Germinal center (tissue), 1 donor: ENCODE measurements around the gene B3GLCT.
"Not testable (repeated sequence)": the region's sequence is repeated elsewhere in the genome, so short reads cannot be mapped to it uniquely, and the experiment has no call there.

ENCODE experiments used
- DNase-seq: peaks from one replicate; pipeline ENCODE4 v3.0.0; 2012; ENCODE audit warnings: mixed read lengths, low spot score

Gene B3GLCT

DNA sequence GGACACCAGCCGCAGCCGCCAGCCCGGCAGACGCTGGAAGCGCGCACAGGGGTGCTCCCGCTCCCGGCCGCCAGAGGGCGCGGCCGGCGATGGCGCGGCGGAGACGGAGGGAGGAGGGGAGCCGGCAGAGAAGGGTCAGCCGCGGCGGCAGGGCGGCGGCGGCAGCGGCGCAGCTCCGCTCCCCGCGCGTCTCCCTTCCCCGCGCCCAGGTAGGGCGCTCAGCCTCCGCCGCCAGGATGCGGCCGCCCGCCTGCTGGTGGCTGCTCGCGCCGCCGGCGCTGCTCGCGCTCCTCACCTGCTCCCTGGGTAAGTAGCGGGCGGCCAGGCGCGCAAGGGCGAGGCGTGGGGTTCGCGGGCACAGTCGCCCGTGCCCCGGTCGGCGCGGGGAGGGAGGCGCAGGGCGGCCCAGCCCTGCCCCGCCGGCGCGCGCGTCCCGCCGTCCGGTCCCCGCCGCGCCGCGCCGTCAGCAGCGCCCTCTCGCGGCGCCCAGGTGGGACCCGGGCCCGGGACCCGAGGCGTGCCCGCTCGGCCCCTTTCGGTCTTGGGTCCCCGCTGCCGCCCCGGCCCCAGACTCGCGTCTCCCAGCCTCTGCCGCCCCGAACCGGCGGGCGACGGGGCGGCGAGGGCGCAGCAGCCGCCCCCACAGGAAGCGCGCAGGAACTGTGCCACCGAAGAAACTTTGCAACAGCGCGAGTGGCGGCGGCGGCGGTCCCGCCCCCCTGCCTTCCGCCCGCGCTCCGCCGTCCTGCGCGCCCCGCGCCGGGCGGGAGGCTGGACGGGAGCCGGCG, at the start of gene B3GLCT:
Gene B3GLCT (plus strand): TSS at position 127 of the 788 bp plus-strand sequence. CDS start 110 bp downstream, at position 237.
- peak; percentile 91 for DNase-seq

- no peak for DNase-seq
These were observed 49.3 kb upstream of the B3GLCT start for GRCh38 chr13:31150315-31150985.

DNA sequence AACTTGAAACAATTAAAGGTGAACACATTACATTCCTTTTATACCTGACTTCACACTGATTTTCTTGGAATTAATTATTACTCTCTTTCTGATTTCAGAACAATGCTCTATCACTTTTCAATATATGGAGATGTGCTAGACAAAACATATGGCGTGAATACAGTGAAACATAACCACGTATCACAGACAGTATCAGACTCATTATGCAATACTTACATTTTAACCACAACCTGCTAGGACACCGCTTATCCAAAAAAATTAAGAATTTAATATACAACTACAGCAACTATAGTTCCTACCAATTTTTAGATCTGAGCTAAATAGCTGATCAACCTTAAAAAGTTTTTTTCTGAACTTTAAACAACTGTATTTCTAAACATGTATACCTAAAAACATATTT, 47.9 kb upstream of the B3GLCT start:
- DNase-seq: no peak

GRCh38 chr13:31154939-31155338, 44.8 kb upstream of the B3GLCT start:
- DNase-seq: no peak

- DNase-seq: no peak
These were observed 40.5 kb upstream of the B3GLCT start for GRCh38 chr13:31159306-31159705.

DNA sequence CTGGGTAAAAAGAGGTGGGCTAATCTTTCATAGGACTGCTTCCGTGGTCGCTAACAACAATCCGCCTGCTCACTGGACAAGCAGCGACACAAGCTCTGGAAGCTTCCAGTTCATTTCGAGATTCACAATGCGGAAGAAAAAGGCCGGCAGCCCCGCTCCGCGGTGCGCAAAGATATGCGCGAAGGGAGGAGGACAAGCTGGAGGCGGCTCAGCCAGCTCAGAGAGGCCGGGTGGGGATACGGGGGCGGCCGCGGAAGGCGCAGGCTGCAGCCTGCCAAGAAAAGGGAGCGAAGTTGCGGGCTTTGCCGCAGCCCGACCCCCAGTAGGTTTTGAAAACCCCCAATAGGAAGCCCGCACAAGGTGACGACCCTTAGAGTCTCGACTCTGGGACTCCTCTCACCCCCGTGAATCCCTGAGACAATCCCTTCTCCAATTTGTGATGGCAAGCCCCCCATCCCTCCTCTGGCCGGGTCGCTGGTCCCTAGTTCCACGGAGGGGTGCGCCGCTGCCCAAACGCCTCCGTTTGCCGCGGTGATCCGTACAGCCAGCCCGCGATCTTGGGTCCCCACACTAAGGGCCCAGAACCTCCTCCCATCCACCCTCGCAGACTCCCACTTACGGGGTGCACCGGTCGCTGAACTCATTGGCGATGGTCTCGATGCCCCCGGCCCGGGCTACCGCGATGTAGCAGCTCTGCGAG, 38.8 kb upstream of the B3GLCT start:
- peak; percentile 71 for DNase-seq

DNA sequence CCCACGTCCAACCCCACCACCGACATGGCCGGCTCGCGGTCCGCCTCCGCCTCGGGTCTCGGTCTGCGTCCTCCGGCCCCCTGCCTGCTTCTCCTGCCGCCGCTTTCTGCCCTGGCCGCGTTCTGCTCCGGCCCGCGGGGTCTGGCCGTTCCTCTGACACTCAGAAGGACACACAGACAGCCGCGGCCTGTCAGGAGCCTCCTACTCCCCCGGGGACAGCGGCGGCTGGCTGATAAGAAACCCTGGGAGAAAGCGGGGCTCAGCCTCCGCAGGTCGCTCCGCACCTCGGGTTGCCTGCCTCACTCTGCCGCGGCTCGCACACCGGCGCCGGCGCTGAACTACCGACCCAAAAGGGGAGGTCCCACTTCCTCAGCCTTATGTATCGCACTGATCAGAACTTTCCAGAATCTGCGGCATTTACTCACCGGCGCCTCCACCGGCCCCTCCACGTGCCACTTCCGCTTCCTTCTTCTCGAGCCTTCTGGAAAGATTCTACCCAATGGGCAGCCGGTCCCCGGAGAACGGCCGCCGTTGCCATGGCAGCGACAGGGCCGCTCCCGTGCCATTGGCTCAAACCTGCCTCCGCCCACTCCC, 38.1 kb upstream of the B3GLCT start, which contains the start of gene HSPH1:
Gene HSPH1 (minus strand): TSS at position 348 of the 594 bp plus-strand sequence. CDS start 322 bp downstream, at position 26.
- peak; percentile 98 for DNase-seq

DNA sequence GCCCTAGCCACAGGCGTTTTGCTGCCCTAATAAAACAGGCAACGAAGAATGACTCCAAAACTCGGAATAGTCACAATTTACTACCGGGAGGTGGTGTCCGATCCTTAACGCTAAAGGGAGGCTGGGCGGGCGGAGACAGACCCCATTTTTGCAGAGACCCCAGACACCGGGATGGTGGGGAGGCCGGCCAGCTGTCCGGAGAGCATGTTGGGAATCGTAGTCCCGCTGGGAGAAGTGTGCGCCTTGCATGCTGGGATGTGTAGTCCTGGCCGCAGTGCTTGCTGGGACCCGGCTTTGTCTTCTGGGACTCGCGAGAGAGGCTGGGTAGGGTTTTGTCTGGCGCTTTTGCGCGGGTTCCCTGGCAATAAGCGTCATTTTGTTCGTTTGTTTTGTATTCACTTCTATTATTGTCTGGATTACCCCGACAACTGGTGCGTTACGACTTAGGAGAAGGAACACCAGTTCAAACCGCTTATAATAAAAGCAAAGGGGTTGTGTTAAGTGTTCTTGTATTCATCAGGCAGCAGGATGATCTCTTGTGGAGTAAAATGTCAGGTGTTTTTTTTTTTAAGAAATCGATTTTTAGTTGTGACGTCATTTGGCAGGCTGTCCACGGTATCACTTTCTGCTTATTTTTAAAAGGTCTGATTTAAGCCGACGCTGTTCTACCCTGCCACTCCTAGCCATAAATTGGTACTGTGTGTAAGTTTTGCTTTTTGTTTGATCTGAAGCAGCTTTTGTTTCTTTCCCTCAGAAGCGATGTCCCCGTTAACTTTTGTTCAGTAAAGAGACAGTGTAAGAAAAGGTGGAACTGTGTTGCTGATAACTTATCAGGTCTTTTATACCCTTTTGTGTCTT, 37.4 kb upstream of the B3GLCT start:
- peak; percentile 91 for DNase-seq

DNA sequence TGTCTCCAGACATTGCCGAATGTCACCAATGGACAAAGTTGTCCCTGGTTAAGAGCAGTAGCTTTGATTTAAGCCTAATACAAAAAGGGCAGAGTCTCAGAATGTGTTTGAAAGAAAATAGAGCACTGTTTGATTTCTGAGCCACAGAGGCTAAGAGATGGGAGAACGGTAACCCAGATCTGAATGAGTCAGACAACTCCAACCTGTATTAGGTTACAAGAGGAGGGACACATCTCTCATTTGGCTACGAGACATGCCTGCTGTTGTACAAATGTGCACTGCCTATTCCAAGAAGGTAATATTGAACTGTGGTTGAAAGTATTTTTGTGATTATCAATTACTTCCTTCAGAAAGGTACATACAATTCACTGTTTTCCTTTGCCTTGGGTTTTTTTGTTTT, 33.2 kb upstream of the B3GLCT start:
- no peak for DNase-seq

DNA sequence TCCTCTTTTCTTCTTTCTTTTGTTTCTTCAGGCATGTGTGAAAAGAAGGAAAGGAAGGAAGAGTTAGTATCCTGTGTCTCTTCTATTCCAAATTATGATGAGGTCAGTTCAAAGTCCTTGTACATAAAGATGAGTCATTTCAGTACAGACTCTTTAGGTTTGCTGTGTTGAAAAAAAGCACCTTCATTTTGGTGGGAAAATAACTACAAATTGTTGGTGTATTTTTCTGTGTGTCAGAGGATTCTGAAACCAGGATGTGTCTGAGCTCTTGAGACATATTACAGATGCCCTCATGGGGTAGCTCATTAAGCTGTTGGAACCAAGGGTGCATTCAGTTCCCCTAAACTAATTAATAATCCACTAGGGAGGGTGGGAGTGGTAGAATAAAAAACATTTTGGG, 32.3 kb upstream of the B3GLCT start:
- no peak for DNase-seq

DNA sequence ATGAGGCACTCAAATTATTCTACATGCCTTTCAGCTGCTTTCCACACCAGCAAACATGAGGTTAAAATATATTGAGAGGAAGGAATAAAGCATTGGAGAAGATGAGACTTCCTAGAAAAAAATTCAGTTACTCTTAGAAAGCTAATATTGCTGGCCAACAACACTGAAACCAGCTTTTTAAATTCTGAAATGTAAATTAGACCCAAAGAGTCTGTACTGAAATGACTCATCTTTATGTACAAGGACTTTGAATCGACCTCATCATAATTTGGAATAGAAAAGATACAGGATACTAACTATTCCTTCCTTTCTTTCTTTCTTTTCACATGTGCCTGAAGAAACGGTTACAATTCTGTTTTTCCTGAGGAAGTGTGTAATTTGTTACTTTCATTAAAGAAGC, 31.6 kb upstream of the B3GLCT start:
- no peak for DNase-seq

DNA sequence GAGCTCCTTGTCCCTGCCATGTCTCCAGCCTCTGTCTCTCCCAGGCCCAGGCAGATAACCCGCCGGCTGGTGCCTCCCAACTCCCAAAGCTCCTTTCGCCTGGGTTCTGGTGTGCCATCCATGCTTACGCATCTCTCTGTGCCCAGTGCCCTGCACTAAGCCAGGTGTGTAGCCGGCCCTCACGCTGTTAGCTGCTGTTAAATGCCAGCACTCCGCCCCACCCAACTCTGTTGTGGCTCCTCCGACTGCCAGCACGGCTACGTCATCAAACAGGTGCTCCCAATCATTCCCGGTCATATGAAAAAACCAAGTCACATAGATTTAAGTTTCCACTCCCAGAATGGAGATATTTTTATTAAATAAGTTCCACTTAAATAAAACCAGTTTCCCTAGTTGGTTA, 31.0 kb upstream of the B3GLCT start:
- DNase-seq: no peak

GRCh38 chr13:31172001-31172400, 27.8 kb upstream of the B3GLCT start:
- DNase-seq: no peak

DNA sequence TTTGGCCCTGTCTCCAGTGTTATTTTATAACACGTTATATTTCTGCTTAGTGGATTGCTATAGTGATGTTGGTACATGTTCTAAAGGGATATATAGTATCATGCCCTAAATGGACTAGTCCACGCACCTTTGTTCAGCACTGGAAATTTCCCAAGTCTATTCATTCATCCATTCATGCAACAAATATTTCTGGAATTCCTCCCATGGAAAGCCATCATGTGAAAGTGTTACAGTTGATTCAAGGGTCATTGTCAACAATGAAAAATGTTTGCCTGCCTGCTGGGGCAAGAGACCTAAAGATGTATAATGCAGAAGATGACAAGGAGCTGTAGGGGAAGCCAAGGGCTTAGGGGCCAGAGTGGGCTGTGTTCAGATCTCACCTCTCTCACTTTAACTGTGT, 27.2 kb upstream of the B3GLCT start:
- no peak for DNase-seq

GRCh38 chr13:31174018-31174417, 25.8 kb upstream of the B3GLCT start:
- no peak for DNase-seq

GRCh38 chr13:31175847-31176532, 23.8 kb upstream of the B3GLCT start:
- no peak for DNase-seq

DNA sequence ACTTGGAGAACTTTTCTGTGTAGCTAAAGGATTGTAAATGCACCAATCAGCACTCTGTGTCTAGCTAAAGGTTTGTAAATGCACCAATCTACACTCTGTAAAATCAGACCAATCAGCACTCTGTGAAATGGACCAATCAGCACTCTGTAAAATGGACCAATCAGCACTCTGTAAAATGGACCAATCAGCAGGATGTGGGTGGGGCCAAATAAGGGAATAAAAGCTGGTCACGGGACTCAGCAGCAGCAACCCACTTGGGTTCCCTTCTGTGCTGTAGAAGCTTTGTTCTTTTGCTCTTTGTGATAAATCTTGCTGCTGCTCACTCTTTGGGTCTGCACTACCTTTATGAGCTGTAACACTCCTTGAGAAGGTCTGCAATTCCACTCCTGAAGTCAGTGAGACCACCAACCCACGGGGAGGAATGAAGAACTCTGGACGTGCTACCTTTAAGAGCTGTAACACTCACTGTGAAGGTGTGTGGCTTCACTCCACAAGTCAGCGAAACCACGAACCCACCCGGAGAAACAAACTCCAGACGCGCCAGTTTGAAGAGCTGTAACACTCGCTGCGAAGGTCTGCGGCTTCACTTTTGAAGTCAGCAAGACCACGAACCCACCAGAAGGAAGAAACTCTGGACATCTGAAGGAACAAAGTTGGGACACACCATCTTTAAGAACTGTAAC, 21.8 kb upstream of the B3GLCT start:
- not testable (repeated sequence) for DNase-seq

- DNase-seq: no peak
These were observed 20.5 kb upstream of the B3GLCT start for GRCh38 chr13:31179241-31179640.

DNA sequence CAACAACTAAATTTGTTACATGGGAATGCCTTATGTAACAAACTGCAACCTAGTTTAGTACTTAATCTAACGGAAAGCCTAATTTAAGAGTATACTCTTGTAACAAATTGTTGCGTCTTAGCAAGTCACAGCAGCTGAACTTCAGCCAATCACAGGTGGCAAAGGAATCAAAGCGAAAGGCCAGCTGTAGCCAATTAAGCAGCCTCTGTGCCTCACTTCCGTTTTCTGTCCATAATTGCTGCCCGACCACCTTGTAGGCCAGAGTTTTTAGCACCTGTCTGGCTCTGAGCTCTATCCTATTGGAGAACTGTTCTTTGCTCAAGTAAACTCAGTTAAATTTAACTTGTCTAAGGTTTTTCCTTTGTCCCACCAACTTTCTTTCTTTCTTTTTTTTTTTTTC, 20.0 kb upstream of the B3GLCT start:
- no peak for DNase-seq

GRCh38 chr13:31182987-31183386, 16.8 kb upstream of the B3GLCT start:
- DNase-seq: no peak
